Glutamatergic neuron (in vitro differentiated cells): ENCODE data around the gene TAB3. TPM values are rescaled to one million over a fixed set of nuclear protein-coding genes. Genes with fewer than 3 reads are reported as not detected.

ENCODE experiments used
- DNase-seq: peaks from one replicate; pipeline ENCODE4 v3.0.0; 2022
- H3K27ac Mint-ChIP-seq: one replicate; pipeline ENCODE4 v1.8.0; 2020; ENCODE audit warnings: mild to moderate bottlenecking, mixed read lengths, inconsistent platforms; ENCODE audit not compliant: unreplicated experiment
- H3K27me3 Mint-ChIP-seq: one replicate; pipeline ENCODE4 v1.8.0; 2020; ENCODE audit warnings: mild to moderate bottlenecking, moderate library complexity, mixed read lengths, inconsistent platforms; ENCODE audit not compliant: unreplicated experiment
- H3K36me3 Mint-ChIP-seq: one replicate; pipeline ENCODE4 v1.8.0; 2020; ENCODE audit warnings: mild to moderate bottlenecking, mixed read lengths, inconsistent platforms; ENCODE audit not compliant: unreplicated experiment
- H3K4me1 Mint-ChIP-seq: one replicate; pipeline ENCODE4 v1.8.0; 2020; ENCODE audit warnings: mild to moderate bottlenecking, low read depth, mixed read lengths, inconsistent platforms; ENCODE audit not compliant: unreplicated experiment
- H3K4me3 Mint-ChIP-seq: one replicate; pipeline ENCODE4 v1.8.0; 2020; ENCODE audit warnings: mild to moderate bottlenecking, mixed read lengths, inconsistent platforms; ENCODE audit not compliant: unreplicated experiment
- H3K9me3 Mint-ChIP-seq: one replicate; pipeline ENCODE4 v1.8.0; 2020; ENCODE audit warnings: mild to moderate bottlenecking, moderate library complexity, mixed read lengths, inconsistent platforms; ENCODE audit not compliant: unreplicated experiment
- total RNA-seq: library from RNA; stranded (reverse); fragmentation: NEBNext Ultra II Directional; extraction: Animal tissue kit (Norgen Biotek cat#: 25700); gene quantifications from one replicate; pipeline ENCODE4 v1.2.1, GENCODE V29; 2021; ENCODE audit not compliant: unreplicated experiment
- TF ChIP-seq, protein P1 (sequence below): fragments of 200-600 bp; sonication (generic); IDR thresholded peaks from one replicate; pipeline ENCODE4 v1.5.0; 2021; ENCODE audit not compliant: partially characterized antibody, unreplicated experiment

The TAB3 gene
- total RNA-seq, 1 donor from 2014 or later: 19.9 TPM

DNA sequence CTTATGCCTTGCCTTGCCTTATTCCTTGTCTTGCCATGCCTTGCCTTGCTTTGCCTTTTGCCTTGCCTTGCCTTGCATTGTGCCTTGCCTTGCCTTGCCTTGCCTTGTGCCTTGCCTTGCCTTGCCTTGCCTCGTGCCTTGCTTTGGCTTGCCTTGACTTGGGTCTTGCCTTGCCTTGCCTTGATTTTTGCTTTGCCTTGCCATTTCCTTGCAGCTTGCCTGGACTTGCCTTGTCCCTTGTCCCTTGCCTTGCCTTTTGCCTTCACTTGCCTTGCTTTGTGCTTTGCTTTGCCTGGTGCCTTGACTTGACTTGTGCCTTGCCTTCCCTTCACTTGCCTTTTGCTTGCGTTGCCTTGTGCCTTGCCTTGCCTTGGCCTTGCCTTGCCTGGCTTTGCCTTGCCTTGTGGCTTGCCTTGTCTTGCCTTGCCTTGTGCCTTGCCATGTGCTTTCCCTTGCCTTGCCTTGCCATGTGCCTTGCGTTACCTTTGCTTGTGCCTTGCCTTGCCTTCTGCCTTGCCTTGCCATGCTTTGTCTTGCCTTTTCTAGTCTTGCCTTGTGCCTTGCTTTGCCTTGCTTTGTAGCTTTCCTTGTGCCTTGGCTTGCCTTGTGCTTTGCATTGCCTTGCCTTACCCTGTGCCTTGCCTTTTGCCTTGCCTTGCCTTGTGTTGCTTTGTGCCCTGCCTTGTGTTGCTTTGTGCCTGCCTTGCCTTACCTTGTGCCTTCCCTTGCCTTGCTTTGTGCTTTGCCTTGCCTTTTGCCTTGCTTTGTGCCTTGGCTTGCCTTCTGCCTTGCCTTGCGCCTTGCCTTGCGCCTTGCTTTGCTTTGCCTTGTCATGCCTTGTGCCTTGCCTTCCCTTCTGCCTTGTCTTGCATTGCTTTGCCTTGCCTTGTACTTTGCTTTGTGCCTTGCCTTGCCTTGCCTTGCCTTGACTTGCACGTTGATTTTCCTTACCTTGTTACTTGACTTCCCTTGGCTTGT, 92.8 kb downstream of the TAB3 start:
- TF ChIP-seq, protein P1, sequence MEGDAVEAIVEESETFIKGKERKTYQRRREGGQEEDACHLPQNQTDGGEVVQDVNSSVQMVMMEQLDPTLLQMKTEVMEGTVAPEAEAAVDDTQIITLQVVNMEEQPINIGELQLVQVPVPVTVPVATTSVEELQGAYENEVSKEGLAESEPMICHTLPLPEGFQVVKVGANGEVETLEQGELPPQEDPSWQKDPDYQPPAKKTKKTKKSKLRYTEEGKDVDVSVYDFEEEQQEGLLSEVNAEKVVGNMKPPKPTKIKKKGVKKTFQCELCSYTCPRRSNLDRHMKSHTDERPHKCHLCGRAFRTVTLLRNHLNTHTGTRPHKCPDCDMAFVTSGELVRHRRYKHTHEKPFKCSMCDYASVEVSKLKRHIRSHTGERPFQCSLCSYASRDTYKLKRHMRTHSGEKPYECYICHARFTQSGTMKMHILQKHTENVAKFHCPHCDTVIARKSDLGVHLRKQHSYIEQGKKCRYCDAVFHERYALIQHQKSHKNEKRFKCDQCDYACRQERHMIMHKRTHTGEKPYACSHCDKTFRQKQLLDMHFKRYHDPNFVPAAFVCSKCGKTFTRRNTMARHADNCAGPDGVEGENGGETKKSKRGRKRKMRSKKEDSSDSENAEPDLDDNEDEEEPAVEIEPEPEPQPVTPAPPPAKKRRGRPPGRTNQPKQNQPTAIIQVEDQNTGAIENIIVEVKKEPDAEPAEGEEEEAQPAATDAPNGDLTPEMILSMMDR: no peak
- H3K27ac Mint-ChIP-seq: no peak overlapping the region
- DNase-seq: no peak
- no peaks in the 10 kb centered on the region for H3K36me3 Mint-ChIP-seq
- H3K9me3 Mint-ChIP-seq: no peaks in the 10 kb centered on the region
- H3K4me3 Mint-ChIP-seq: no peak overlapping the region
- peaks cover 4% of the 10 kb centered on the region for H3K27me3 Mint-ChIP-seq
- no peaks in the 10 kb centered on the region for H3K4me1 Mint-ChIP-seq

DNA sequence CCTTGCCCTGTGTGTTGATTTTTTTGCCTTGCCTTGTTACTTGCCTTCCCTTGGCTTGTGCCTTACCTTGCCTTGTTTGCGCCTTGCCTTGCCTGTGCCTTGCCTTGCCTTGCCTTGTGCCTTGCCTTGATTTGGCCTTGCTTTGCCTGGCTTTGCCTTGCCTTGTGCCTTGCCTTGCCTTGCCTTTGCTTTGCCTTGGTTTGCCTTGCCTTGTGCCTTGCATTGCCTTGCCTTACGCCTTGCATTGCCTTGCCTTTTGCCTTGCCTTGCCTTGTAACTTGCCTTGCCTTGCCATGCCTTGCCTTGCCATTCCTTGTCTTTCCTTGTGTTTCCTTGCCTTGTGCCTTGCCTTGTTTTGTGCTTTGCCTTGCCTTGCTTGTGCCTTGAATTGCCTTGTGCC, 94.6 kb downstream of the TAB3 start:
- no peak overlapping the region for H3K4me3 Mint-ChIP-seq
- H3K4me1 Mint-ChIP-seq: no peaks in the 10 kb centered on the region
- H3K27me3 Mint-ChIP-seq: peaks cover 4% of the 10 kb centered on the region
- no peak for DNase-seq
- TF ChIP-seq, protein P1: no peak
- H3K36me3 Mint-ChIP-seq: no peaks in the 10 kb centered on the region
- no peak overlapping the region for H3K27ac Mint-ChIP-seq
- H3K9me3 Mint-ChIP-seq: no peaks in the 10 kb centered on the region

DNA sequence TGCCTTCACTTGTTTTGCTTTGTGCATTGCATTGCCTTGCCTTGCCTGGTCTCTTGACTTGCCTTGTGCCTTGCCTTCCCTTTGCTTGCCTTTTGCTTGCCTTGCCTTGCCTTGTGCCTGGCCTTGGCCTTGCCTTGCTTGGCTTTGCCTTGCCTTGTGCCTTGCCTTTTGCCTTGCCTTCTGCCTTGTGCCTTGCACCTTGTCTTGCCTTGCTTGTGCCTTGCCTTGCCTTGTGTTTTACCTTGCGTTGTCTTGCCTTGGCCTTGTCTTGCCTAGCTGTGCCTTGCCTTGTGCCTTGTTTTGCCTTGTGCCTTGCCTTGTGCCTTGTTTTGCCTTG, 95.3 kb downstream of the TAB3 start:
- no peak for DNase-seq
- H3K4me1 Mint-ChIP-seq: no peaks in the 10 kb centered on the region
- no peak overlapping the region for H3K4me3 Mint-ChIP-seq

DNA sequence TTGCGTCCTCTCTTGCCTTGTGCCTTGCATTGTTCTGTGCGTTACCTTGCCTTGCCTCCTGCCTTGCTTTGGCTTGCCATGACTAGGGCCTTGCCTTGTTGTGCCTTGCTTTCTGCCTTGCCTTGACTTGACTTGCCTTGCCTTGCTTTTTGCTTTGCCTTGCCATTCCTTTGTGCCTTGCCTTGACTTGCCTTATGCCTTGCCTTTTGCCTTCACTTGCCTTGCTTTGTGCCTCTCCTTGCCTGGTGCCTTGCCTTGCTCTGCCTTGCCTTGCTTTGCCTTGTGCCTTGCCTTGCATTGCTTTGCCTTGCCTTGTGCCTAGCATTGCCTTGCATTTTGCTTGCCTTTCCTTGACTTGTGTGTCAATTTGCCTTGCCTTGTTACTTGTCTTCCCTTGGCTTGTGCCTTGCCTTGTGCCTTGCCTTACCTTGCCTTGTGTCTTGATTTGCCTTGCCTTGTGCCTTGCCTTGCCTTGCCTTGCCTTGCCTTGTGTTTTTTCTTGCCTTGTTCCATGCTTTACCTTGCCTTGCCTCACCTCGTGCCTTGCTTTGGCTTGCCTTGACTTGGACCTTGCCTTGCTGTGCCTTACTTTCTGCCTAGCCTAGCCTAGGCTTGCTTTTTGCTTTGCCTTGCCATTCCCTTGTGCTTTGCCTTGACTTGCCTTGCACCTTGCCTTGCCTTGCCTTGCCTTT, 95.8 kb downstream of the TAB3 start:
- H3K36me3 Mint-ChIP-seq: no peaks in the 10 kb centered on the region
- peaks cover 6% of the 10 kb centered on the region for H3K27me3 Mint-ChIP-seq
- no peak overlapping the region for H3K27ac Mint-ChIP-seq
- TF ChIP-seq, protein P1: no peak
- no peak overlapping the region for H3K4me3 Mint-ChIP-seq
- no peak for DNase-seq
- H3K4me1 Mint-ChIP-seq: no peaks in the 10 kb centered on the region
- no peaks in the 10 kb centered on the region for H3K9me3 Mint-ChIP-seq

More for the DNA sequence above, 95.3 kb downstream of the TAB3 start:
- TF ChIP-seq, protein P1: no peak
- no peak overlapping the region for H3K27ac Mint-ChIP-seq
- no peaks in the 10 kb centered on the region for H3K9me3 Mint-ChIP-seq
- no peaks in the 10 kb centered on the region for H3K36me3 Mint-ChIP-seq
- peaks cover 6% of the 10 kb centered on the region for H3K27me3 Mint-ChIP-seq
